GM19328 (cell line): Measurements from ENCODE around the gene MLLT3.

Experiments
- ATAC-seq: cut with Tn5 transposase; IDR thresholded peaks from one replicate; pipeline ENCODE4 v1.9.1; 2021; ENCODE audit warnings: mild to moderate bottlenecking, moderate library complexity; ENCODE audit not compliant: unreplicated experiment

The MLLT3 gene

GRCh38 chr9:20436476-20437195 is 185.7 kb downstream of the MLLT3 start:
- ATAC-seq: no peak

GRCh38 chr9:20428976-20429375 is 193.3 kb downstream of the MLLT3 start:
- ATAC-seq: no peak

GRCh38 chr9:20427359-20427758 is 194.9 kb downstream of the MLLT3 start:
- no peak for ATAC-seq

GRCh38 chr9:20426019-20426418 is 196.3 kb downstream of the MLLT3 start:
- ATAC-seq: peak; percentile 79

GRCh38 chr9:20419533-20419932 is 202.8 kb downstream of the MLLT3 start:
- no peak for ATAC-seq

GRCh38 chr9:20418485-20418884 is 203.8 kb downstream of the MLLT3 start:
- ATAC-seq: no peak

GRCh38 chr9:20417373-20418080 is 204.8 kb downstream of the MLLT3 start:
- no peak for ATAC-seq

- ATAC-seq: no peak
These were observed 208.1 kb downstream of the MLLT3 start for GRCh38 chr9:20414150-20414549.

- no peak for ATAC-seq
These were observed 212.8 kb downstream of the MLLT3 start for GRCh38 chr9:20409321-20410092.

GRCh38 chr9:20408513-20408912 is 213.8 kb downstream of the MLLT3 start:
- no peak for ATAC-seq

GRCh38 chr9:20407013-20407412 is 215.3 kb downstream of the MLLT3 start:
- no peak for ATAC-seq

GRCh38 chr9:20406344-20406743 is 216.0 kb downstream of the MLLT3 start:
- ATAC-seq: no peak

GRCh38 chr9:20405616-20406015 is 216.7 kb downstream of the MLLT3 start:
- ATAC-seq: no peak

GRCh38 chr9:20405078-20405477 is 217.2 kb downstream of the MLLT3 start:
- no peak for ATAC-seq

- ATAC-seq: no peak
These were observed 218.0 kb downstream of the MLLT3 start for GRCh38 chr9:20404192-20404813.

- no peak for ATAC-seq
These were observed 219.0 kb downstream of the MLLT3 start for GRCh38 chr9:20403346-20403745.

- ATAC-seq: no peak
These were observed 219.9 kb downstream of the MLLT3 start for GRCh38 chr9:20402273-20402875.

- ATAC-seq: no peak
These were observed 223.6 kb downstream of the MLLT3 start for GRCh38 chr9:20398536-20399338.

GRCh38 chr9:20397348-20397747 is 225.0 kb downstream of the MLLT3 start:
- ATAC-seq: no peak

GRCh38 chr9:20396509-20396908 is 225.8 kb downstream of the MLLT3 start:
- ATAC-seq: no peak
